Erythroblast (primary cell): Measurements from ENCODE around the gene PLXNA2.

Experiments
- DNase-seq, 2 experiments: peaks; one replicate each; lab custom pipeline; 2025; lab: John Stamatoyannopoulos, UW
- GATA1 ChIP-seq: IDR thresholded peaks from 2 replicates; pipeline ENCODE4 v1.6.1; 2011; ENCODE audit warnings: low read depth, mild to moderate bottlenecking, control low read depth, low read length, moderate library complexity
- POLR2A ChIP-seq: IDR thresholded peaks from 2 replicates; pipeline ENCODE4 v1.6.1; 2011; ENCODE audit warnings: mild to moderate bottlenecking, low read length

Gene PLXNA2

GRCh38 chr1:208118841-208119606 lies 125.2 kb downstream of the PLXNA2 start:
- DNase-seq: no peak
- TF ChIP-seq POLR2A (no peak), GATA1 (no peak)

GRCh38 chr1:208118306-208118705 lies 125.9 kb downstream of the PLXNA2 start:
- no peak for TF ChIP-seq POLR2A
- DNase-seq: no peak

- TF ChIP-seq GATA1: no peak
- TF ChIP-seq POLR2A: no peak
- DNase-seq: peak in 1 of 2 experiments; percentile 10
Observed at GRCh38 chr1:208117826-208118225, 126.4 kb downstream of the PLXNA2 start.

DNA sequence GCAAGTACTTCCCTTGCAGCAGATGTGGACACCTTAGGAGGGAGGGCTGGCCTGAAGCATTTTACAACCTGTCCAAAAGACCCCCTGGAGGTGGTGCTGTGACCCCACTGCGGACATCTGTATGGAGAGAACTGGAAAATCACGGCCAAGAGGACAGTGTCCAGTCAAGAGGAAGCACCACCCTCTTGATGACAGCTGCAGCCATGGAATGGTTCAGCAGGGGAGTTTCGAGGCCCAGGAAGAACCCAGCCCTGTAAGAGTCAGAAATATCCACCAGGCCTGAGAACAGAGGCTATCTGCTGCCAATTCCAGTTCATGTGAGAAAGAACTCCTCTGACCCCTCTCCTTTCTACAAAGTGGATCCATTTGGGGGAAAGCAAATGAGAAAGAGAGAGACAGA lies 126.8 kb downstream of the PLXNA2 start:
- TF ChIP-seq POLR2A (no peak), GATA1 (no peak)
- DNase-seq: no peak

GRCh38 chr1:208115924-208116640 lies 128.1 kb downstream of the PLXNA2 start:
- TF ChIP-seq GATA1 (no peak), POLR2A (no peak)
- no peak for DNase-seq

GRCh38 chr1:208113011-208113410 lies 131.2 kb downstream of the PLXNA2 start:
- DNase-seq: no peak
- TF ChIP-seq POLR2A (no peak), GATA1 (no peak)

DNA sequence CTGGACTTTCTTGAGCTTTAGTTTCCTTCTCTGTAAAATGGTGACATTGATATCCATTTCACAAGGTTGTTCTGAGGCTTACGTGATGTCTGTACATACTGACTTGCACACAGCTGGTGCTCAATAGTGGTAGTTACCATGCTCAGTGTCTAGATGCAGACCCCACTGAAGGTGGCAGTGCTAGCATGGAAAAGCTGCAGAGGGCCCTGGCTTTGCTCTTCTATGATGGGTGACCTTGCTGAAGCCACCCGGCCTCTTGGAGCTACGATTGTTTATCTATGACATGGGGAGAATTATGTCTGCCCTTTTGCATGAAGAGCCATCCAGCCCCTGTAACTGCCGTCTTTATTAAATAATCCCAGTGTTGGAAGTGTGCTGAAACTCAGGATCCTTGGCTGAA lies 131.8 kb downstream of the PLXNA2 start:
- no peak for DNase-seq
- TF ChIP-seq GATA1 (no peak), POLR2A (no peak)

DNA sequence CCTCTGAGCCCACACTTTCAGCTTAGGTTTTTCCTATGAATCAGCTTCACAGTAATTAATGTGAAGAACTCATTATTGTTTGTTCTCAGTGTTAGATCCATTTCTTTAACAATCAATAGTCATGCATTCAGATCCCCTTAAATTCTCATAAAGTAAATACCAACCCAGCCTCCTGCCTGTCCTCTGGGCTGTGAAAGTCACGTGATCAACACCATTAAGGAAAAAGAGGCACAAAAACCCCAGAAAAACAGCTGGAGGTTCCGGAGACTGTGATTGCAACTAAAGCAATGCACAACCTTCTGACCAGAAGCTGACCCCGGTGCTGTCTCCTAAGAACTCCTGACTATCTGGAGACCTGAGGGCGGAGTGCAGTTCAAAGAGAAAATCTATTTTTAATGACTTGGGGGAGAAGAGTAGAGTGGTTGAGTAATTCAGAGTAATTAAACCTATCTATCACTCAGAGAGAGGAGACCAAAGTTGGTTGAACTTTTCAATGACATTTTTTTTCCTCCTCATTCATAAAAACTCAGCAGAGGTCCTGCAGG lies 132.5 kb downstream of the PLXNA2 start:
- TF ChIP-seq POLR2A (no peak), GATA1 (no peak)
- DNase-seq: no peak

DNA sequence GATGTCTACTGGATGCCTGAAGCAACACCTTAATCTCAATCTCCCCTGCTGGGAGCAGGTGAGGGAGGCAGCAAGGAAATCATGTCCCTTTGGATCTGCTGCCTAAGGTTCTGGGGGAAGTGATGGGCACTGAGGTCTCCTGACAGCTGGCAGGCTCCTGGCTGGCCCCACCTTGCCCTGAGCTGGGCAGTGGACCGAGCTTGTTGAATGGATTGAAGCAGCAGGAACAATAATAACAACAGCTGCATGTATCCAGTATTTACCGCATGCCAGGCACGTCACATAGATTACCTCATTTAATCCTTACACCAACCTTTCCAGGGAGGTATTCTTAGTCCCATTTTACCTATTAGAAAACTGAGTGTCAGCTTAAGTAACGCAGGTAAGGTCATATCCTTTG lies 133.9 kb downstream of the PLXNA2 start:
- no peak for DNase-seq
- no peak for TF ChIP-seq GATA1
- no peak for TF ChIP-seq POLR2A

DNA sequence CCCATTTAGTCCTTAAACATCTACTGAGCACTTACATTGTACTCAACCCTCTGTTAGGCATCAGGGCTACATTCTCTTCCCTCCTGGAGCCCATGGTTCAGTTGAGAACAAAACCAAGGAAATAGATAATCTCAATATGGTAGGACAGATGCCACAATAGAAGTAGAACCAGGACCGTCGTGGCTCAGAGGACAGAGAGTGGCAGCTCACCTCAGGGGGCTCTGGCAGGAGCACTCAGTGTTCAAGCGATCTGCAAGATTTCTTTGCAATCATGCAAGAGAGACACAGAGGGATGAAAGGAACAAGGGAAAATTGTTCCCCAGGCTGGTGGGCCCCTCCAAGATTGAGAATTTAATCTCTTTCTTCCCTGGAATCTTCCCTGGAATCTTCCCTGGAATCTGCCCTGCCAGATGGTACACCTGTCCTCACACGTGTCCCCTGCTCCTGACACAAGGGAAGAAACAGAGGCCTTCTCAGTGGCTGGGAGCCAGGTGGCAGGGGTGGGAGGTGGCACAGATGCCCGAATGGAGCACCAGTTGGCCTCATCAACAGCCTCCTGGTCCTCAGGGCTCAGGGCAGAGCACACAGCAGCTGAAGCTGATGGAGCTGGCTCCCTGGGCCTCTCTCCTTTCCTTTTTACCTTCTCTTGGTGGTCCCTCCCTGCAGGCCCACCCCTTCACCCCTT lies 135.4 kb downstream of the PLXNA2 start:
- TF ChIP-seq GATA1 (no peak), POLR2A (no peak)
- DNase-seq: no peak

DNA sequence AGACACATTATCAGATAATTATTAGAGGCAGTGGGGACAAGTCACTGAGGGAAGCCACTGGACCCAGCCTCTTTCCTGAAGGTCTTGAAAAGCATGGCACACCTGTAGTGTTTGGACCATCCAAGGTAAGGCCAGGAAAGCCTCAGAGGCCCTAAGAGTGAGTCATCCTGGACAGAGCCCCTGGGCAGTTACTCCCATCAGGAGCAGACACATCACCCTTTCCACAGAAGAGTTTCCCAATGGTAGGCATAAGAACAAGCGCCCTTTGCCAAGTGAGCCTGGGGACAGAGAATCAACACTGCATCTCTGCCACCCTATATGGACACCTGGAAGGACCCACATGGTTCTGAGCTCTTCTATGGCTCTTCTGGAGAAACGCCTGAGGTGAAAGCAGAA lies 136.0 kb downstream of the PLXNA2 start:
- no peak for DNase-seq

DNA sequence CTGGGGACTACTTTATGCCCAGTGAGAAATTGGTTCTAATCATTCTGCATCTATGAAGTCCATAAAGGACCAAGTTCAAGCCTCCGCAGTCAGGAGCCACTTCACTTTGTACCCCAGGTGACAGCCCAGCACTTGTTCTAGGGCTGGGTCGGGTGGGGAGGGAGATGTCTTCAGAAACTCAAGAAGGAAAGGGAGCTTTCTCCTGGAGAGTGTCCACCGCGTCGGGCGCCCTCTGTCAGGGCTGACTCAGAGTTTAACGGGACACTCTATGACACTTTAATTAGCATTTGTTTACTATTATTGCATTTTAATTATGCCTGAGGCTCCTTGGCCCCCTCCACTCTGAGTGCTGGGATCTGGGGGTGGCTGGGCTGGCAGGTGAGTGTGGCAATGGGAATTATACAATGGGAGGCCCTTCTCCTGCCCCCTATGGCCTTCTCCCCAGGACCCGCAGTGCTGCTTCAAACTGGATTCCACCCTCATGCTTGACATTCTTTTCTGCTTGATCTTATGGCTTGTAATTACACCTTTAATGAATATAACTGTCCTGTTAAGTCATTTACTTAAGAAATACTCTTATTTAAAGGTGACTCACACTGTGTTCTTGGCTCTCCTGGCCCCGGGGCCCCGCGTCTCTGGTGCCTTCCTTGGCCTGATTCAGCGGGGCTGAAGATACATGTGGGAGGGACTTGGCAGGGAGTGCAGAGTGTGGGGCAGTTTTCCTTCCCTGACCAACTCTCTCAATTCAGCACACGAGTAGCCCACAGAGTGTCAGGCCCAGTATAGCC lies 136.6 kb downstream of the PLXNA2 start:
- no peak for TF ChIP-seq POLR2A
- TF ChIP-seq GATA1: no peak
- DNase-seq: no peak

More for the DNA sequence above, 136.0 kb downstream of the PLXNA2 start:
- TF ChIP-seq POLR2A: no peak
- no peak for TF ChIP-seq GATA1

DNA sequence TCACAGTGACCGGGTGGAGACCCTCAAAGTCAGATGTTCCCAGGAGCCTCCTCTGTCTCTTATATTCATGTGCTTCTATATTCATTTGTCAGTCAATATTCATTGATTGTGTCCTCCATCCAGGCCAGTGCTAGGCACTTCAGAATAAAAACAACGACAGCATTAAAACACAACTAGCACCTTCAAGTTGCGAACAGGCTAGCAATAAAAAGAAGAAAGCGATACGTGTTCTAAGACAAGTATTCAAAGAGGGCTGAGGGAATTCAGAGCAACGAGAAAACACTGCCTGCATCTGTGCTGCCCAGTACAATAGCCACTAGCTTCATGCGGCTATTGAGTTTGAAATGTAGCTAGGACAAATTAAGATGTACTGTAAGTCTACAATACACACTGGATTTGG lies 138.0 kb downstream of the PLXNA2 start:
- TF ChIP-seq GATA1 (no peak), POLR2A (no peak)
- no peak for DNase-seq

DNA sequence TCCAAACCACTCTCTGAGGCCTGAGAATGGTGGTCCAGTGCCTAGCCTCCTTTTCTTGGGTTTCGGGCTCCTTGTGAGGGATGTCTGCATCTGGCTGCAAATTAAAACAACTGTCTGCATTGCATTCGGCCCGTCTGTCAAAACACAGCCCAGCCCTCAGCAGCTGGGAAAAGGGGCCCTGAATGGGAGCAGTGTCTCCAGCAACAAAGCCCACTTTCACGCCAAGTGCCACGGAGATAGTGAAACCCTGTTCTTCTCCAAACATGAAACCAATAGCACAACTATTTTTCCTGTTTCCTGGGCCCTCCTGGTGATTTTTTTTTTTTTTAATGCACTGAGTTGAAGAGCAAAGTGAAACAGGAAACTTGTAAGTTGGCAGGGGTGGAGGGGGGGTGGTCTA lies 138.4 kb downstream of the PLXNA2 start:
- no peak for DNase-seq
- no peak for TF ChIP-seq GATA1
- TF ChIP-seq POLR2A: no peak
